GM18526 (cell line): ENCODE results near the gene MRS2.

Experiments
- POLR2A ChIP-seq: IDR thresholded peaks from 3 replicates; pipeline ENCODE4 v1.6.1; 2011; ENCODE audit not compliant: insufficient read length; ENCODE audit errors: extremely low read depth

The MRS2 gene

GRCh38 chr6:24402697-24403500 is at the start of gene MRS2:
TSS of gene MRS2 (plus strand) at chr6:24402936. CDS start at chr6:24403047, 111 bp downstream.
- peak; percentile 95 for TF ChIP-seq POLR2A

GRCh38 chr6:24353861-24354260 is 48.9 kb upstream of the MRS2 start:
- no peak for TF ChIP-seq POLR2A

GRCh38 chr6:24355393-24355792 is 47.3 kb upstream of the MRS2 start:
- no peak for TF ChIP-seq POLR2A

GRCh38 chr6:24356310-24356973 is 46.3 kb upstream of the MRS2 start:
- TF ChIP-seq POLR2A, result no peak

- TF ChIP-seq POLR2A, result no peak
These were observed 45.2 kb upstream of the MRS2 start, which contains the start of gene DCDC2 for GRCh38 chr6:24357336-24358218. TSS of gene DCDC2 (minus strand) at chr6:24358059. CDS start at chr6:24357750, 309 bp downstream.

- no peak for TF ChIP-seq POLR2A
These were observed 44.4 kb upstream of the MRS2 start for GRCh38 chr6:24358219-24358821.

- TF ChIP-seq POLR2A, result no peak
These were observed 42.9 kb upstream of the MRS2 start for GRCh38 chr6:24359640-24360454.

- TF ChIP-seq POLR2A, result no peak
These were observed 28.1 kb upstream of the MRS2 start for GRCh38 chr6:24374612-24375011.

GRCh38 chr6:24376871-24377270 is 25.9 kb upstream of the MRS2 start:
- TF ChIP-seq POLR2A, result no peak

- TF ChIP-seq POLR2A, result no peak
These were observed 24.2 kb upstream of the MRS2 start for GRCh38 chr6:24378473-24379097.

GRCh38 chr6:24381476-24382219 is 21.1 kb upstream of the MRS2 start:
- no peak for TF ChIP-seq POLR2A

GRCh38 chr6:24382220-24382540 is 20.6 kb upstream of the MRS2 start:
- no peak for TF ChIP-seq POLR2A
